ENCODE results near the gene C11orf16.

DNA sequence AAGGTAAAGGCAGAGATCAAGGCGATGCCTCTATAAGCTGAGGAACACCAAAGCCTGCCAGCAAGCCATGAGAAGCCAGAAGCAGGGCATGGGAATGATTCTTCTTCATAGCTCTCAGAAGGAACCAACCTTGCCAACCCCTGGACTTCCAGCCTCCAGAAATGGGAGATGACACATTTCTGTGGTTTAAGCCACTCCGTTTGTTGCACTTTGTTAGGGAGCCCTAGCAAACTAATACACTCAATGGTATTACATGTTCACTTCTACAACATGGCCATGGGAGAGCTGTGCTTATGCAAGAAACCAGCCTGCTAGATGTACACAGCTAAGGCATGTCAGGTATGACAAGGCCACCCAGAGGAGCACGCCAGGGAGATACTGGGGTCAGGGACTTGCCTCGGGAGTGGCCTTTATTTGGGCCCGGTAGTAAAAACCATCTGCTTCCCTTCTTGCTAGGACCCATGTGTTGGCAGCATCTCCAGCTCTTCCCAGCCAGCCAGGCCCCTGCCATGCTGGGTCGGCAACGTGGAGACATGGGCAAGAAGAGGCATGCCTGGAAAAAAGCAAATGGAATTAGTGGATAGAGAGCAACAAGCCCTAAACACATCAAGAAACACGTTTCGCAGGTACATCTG lies 3.6 kb downstream of the C11orf16 start:
- TF ChIP-seq POLR2A (IDR thresholded peaks at IDR 0.05) (no peak), POLR2AphosphoS5 (IDR thresholded peaks at IDR 0.05) (no peak)

Measured in transverse colon (tissue), 3 donors.